Activated T-cell treated with anti-CD3 and anti-CD28 coated beads, Interleukin-2, amount 50 U/mL, for 72 hours (primary cell): Measurements from ENCODE around the gene ZMYND10. TPM values are rescaled to one million over a fixed set of nuclear protein-coding genes. Genes with fewer than 3 reads are reported as not detected.
A peak's percentile ranks its signal among the peaks of the same experiment; 100 is the strongest.

Experiments
- ATAC-seq, 2 donors: fragments of 150-1000 bp; cut with Tn5 transposase; replicated peaks in 1 of 2; 2 replicates each; pipeline ENCODE4 v1.10.0; 2021; ENCODE audit warnings: moderate library complexity in 2 of 2, mild to moderate bottlenecking in 1 of 2
- DNase-seq, 2 donors: peaks; one replicate each; pipeline ENCODE4 v3.0.0; 2021 to 2022; ENCODE audit warnings: mixed read lengths in 1 of 2
- H3K27ac Mint-ChIP-seq: one replicate; pipeline ENCODE4 v1.8.0; 2022; ENCODE audit warnings: mild to moderate bottlenecking, moderate library complexity, mixed read lengths
- H3K27me3 Mint-ChIP-seq: one replicate; pipeline ENCODE4 v1.8.0; 2022; ENCODE audit warnings: low read depth, mixed read lengths
- H3K36me3 Mint-ChIP-seq, 2 donors: one replicate each; pipeline ENCODE4 v1.8.0; 2022; ENCODE audit warnings: mixed read lengths in 2 of 2, mild to moderate bottlenecking in 1 of 2; ENCODE audit not compliant: insufficient read depth in 2 of 2
- H3K4me1 Mint-ChIP-seq: one replicate; pipeline ENCODE4 v1.8.0; 2022; ENCODE audit warnings: low read depth, mixed read lengths
- H3K4me3 Mint-ChIP-seq, 2 donors: one replicate each; pipeline ENCODE4 v1.8.0; 2022; ENCODE audit warnings: mild to moderate bottlenecking in 2 of 2, mixed read lengths in 2 of 2, moderate library complexity in 2 of 2
- H3K9me3 Mint-ChIP-seq, 2 donors: one replicate each; pipeline ENCODE4 v1.8.0; 2022; ENCODE audit warnings: mixed read lengths in 2 of 2
- total RNA-seq, 2 donors: library from RNA; stranded (reverse); gene quantifications; one replicate each; pipeline ENCODE4 v1.2.3, GENCODE V29; 2022

Gene ZMYND10
- total RNA-seq, 2 donors from 2014 or later = 1.2 TPM

GRCh38 chr3:50324351-50325112 lies 21.0 kb downstream of the ZMYND10 start:
- H3K4me1 Mint-ChIP-seq = peaks cover 46% of the 10 kb centered on the region
- ATAC-seq (peak; percentile 15 to 32), DNase-seq (peak; percentile 72 to 76)
- no peak overlapping the region for H3K27ac Mint-ChIP-seq
- H3K9me3 Mint-ChIP-seq = no peaks in the 10 kb centered on the region
- H3K27me3 Mint-ChIP-seq = no peaks in the 10 kb centered on the region
- no peaks in the 10 kb centered on the region for H3K36me3 Mint-ChIP-seq
- H3K4me3 Mint-ChIP-seq = no peak overlapping the region

- no peak for DNase-seq
- H3K27me3 Mint-ChIP-seq = no peaks in the 10 kb centered on the region
- no peaks in the 10 kb centered on the region for H3K9me3 Mint-ChIP-seq
- H3K36me3 Mint-ChIP-seq = no peaks in the 10 kb centered on the region
- no peak for ATAC-seq
- no peak overlapping the region for H3K4me3 Mint-ChIP-seq
- no peak overlapping the region for H3K27ac Mint-ChIP-seq
- H3K4me1 Mint-ChIP-seq = peaks cover 51% of the 10 kb centered on the region
Observed at GRCh38 chr3:50323614-50324199, 21.8 kb downstream of the ZMYND10 start.

GRCh38 chr3:50323092-50323600 lies 22.4 kb downstream of the ZMYND10 start:
- Mint-ChIP-seq H3K4me3 (peak overlapping the region in 1 of 2 donors; percentile 37), H3K9me3 (no peaks in the 10 kb centered on the region)

GRCh38 chr3:50322386-50323091 lies 23.0 kb downstream of the ZMYND10 start, which contains the start of gene HYAL2:
TSS of gene HYAL2 (minus strand) at chr3:50322745. CDS start at chr3:50320489, 2,256 bp downstream.
- no peaks in the 10 kb centered on the region for H3K9me3 Mint-ChIP-seq

More at GRCh38 chr3:50323092-50323600, 22.4 kb downstream of the ZMYND10 start:
- Mint-ChIP-seq H3K27ac (no peak overlapping the region), H3K36me3 (no peaks in the 10 kb centered on the region), H3K4me1 (peaks cover 49% of the 10 kb centered on the region), H3K27me3 (no peaks in the 10 kb centered on the region)
- ATAC-seq (no peak), DNase-seq (no peak)

DNA sequence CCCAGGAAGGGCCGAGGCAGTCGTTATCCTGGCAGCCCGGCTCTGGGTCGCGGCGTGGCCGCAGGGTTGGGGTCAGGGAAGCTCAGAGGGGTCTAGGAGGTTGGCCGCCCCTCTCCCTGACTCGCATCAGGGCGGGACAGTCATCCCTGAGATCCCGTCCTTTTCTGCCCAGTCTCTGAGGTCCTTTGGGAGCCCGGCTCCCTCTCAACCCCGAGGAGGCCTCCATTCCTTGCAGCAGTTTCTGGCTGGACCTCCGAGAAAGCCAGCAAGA lies 23.5 kb downstream of the ZMYND10 start:
- Mint-ChIP-seq H3K9me3 (no peaks in the 10 kb centered on the region), H3K4me3 (peak overlapping the region; percentile 82), H3K27me3 (no peaks in the 10 kb centered on the region), H3K36me3 (no peaks in the 10 kb centered on the region), H3K27ac (peak overlapping the region; percentile 96), H3K4me1 (peaks cover 48% of the 10 kb centered on the region)
- ATAC-seq = no peak
- no peak for DNase-seq

More at GRCh38 chr3:50322386-50323091, 23.0 kb downstream of the ZMYND10 start, which contains the start of gene HYAL2:
- H3K4me1 Mint-ChIP-seq = peaks cover 48% of the 10 kb centered on the region
- DNase-seq (no peak), ATAC-seq (no peak)
- no peaks in the 10 kb centered on the region for H3K27me3 Mint-ChIP-seq
- peak within 1 kb of the TSS; percentile 96 for H3K27ac Mint-ChIP-seq
- H3K4me3 Mint-ChIP-seq = peak within 1 kb of the TSS; percentile 82
- no peaks in the 10 kb centered on the region for H3K36me3 Mint-ChIP-seq

GRCh38 chr3:50321336-50322114 lies 24.0 kb downstream of the ZMYND10 start:
- Mint-ChIP-seq H3K36me3 (no peaks in the 10 kb centered on the region), H3K27ac (peak overlapping the region; percentile 96), H3K4me1 (peaks cover 48% of the 10 kb centered on the region), H3K9me3 (no peaks in the 10 kb centered on the region), H3K4me3 (peak overlapping the region; percentile 82), H3K27me3 (no peaks in the 10 kb centered on the region)
- peak; percentile 82 for ATAC-seq
- peak; percentile 88 for DNase-seq

- Mint-ChIP-seq H3K9me3 (no peaks in the 10 kb centered on the region), H3K4me3 (peak overlapping the region; percentile 77 to 90), H3K27ac (peak overlapping the region; percentile 66), H3K27me3 (no peaks in the 10 kb centered on the region), H3K36me3 (no peaks in the 10 kb centered on the region), H3K4me1 (peaks cover 47% of the 10 kb centered on the region)
- DNase-seq (peak; percentile 66 to 68), ATAC-seq (peak; percentile 58 to 61)
Observed at GRCh38 chr3:50320853-50321335, 24.6 kb downstream of the ZMYND10 start.

DNA sequence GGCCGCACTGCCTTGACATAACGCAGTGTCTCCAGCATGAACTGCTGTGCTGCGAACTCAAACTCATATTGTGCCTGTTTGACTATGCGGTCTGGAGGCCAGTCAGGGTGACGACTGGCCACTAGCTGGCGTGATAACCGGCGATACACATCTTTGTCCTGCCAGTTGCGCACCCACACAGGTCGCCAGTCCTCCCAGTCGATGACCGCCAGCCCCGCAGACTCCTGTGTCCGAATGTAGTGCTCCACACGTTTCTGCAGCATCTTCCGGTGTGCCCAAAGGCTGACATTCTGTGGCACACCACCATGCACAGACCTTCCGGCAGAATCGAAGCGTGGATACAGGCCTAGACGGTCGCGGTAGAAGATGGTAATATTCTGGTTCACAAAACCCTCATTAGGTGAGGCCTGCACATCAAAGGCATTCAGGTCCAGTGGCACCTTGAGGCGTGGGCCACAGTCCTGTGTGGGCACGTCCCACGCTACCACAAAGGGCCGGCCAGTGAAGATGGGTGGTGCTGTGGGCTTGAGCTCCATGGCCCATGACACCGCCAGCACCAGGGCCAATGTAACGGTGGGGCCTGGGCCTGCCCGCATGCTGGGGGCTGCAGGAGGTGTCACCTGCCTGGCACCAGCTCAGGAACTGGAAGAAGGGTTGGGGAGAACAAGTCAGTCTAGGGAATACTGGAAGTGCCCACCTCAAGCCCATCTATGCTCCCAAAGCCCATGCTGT lies 25.5 kb downstream of the ZMYND10 start:
- Mint-ChIP-seq H3K27ac (no peak overlapping the region), H3K4me3 (peak overlapping the region; percentile 77 to 90), H3K4me1 (peaks cover 41% of the 10 kb centered on the region), H3K27me3 (no peaks in the 10 kb centered on the region), H3K9me3 (no peaks in the 10 kb centered on the region), H3K36me3 (no peaks in the 10 kb centered on the region)
- DNase-seq = no peak
- no peak for ATAC-seq

- Mint-ChIP-seq H3K27ac (no peak overlapping the region), H3K4me3 (peak overlapping the region; percentile 0 to 18), H3K4me1 (peaks cover 36% of the 10 kb centered on the region), H3K9me3 (no peaks in the 10 kb centered on the region), H3K27me3 (no peaks in the 10 kb centered on the region), H3K36me3 (no peaks in the 10 kb centered on the region)
- ATAC-seq (no peak), DNase-seq (no peak)
Observed at GRCh38 chr3:50319181-50319893, 26.2 kb downstream of the ZMYND10 start.

DNA sequence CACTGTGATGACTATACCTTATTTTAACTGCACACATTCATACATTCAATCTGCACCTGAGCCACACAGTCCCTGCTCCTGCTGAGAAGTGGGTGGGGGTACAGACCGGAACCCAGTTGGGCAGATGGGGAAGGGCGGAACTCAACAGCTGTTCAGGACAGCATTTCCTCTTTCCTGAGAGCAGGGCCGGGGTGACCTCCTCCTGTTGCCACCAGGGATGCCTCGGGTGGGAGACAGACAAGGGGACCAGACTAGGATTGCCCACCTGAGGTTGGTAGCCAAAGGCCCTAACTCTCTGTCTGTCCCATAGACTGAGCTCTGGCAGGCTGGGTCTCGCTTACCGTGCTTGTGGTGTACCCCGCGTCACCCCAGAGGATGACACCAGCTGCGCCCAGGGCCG lies 26.9 kb downstream of the ZMYND10 start:
- Mint-ChIP-seq H3K4me3 (no peak overlapping the region), H3K9me3 (no peaks in the 10 kb centered on the region), H3K27me3 (no peaks in the 10 kb centered on the region), H3K4me1 (peaks cover 39% of the 10 kb centered on the region), H3K36me3 (no peaks in the 10 kb centered on the region), H3K27ac (no peak overlapping the region)
- no peak for ATAC-seq
- no peak for DNase-seq

- peaks cover 39% of the 10 kb centered on the region for H3K4me1 Mint-ChIP-seq
- no peaks in the 10 kb centered on the region for H3K36me3 Mint-ChIP-seq
- ATAC-seq = no peak
- H3K27ac Mint-ChIP-seq = no peak overlapping the region
- H3K4me3 Mint-ChIP-seq = no peak overlapping the region
- H3K9me3 Mint-ChIP-seq = no peaks in the 10 kb centered on the region
- DNase-seq = no peak
- H3K27me3 Mint-ChIP-seq = no peaks in the 10 kb centered on the region
Observed at GRCh38 chr3:50318163-50318562, 27.4 kb downstream of the ZMYND10 start.
